Subcutaneous adipose tissue (tissue), 4 donors: ENCODE data around the gene PARP8. TPM values are rescaled to one million over a fixed set of nuclear protein-coding genes. Genes with fewer than 3 reads are reported as not detected.

Experiments used
- CTCF ChIP-seq: fragments of 450-650 bp; IDR thresholded peaks from one replicate; pipeline ENCODE4 v1.5.1; 2016; ENCODE audit warnings: low read depth, mild to moderate bottlenecking, control low read depth, antibody characterized with exemption, moderate library complexity
- total RNA-seq, 4 donors: library from RNA; depleted of rRNA; stranded (reverse); fragments of >200 nt; gene quantifications; one replicate each; pipeline ENCODE4 v1.1.0, GENCODE V29; 2016

The PARP8 gene
- total RNA-seq, 4 donors from 2014 or later = 9.4 to 39.3 (median 28.6) TPM

GRCh38 chr5:50836356-50836755 is 169.9 kb downstream of the PARP8 start:
- TF ChIP-seq CTCF = no peak

GRCh38 chr5:50839472-50839871 is 173.0 kb downstream of the PARP8 start:
- no peak for TF ChIP-seq CTCF

GRCh38 chr5:50843091-50843490 is 176.7 kb downstream of the PARP8 start:
- no peak for TF ChIP-seq CTCF

GRCh38 chr5:50846261-50846660 is 179.8 kb downstream of the PARP8 start:
- TF ChIP-seq CTCF = no peak

- no peak for TF ChIP-seq CTCF
Measured at GRCh38 chr5:50849554-50849953, 183.1 kb downstream of the PARP8 start.

- TF ChIP-seq CTCF = no peak
Measured at GRCh38 chr5:50853151-50853550, 186.7 kb downstream of the PARP8 start.

- no peak for TF ChIP-seq CTCF
Measured at GRCh38 chr5:50854082-50854481, 187.6 kb downstream of the PARP8 start.

- TF ChIP-seq CTCF = no peak
Measured at GRCh38 chr5:50855001-50855400, 188.6 kb downstream of the PARP8 start.
